Panc1 (cell line): ENCODE measurements around the gene VPS16. TPM values are rescaled to one million over a fixed set of nuclear protein-coding genes. Genes with fewer than 3 reads are reported as not detected.
A peak's percentile ranks its signal among the peaks of the same experiment; 100 is the strongest.

ENCODE experiments used
- ATAC-seq: fragments of 200-7000 bp; cut with Tn5 transposase; 2 replicates; pipeline ENCODE4 v1.9.1; 2020; ENCODE audit warnings: mild to moderate bottlenecking, moderate library complexity
- BruUV-seq: library from RNA; stranded (reverse); fragments of 400-500 nt; replicated peaks from 2 replicates; lab custom pipeline; 2021; lab: Mats Ljungman, UMichigan
- CTCF ChIA-PET: fragments of 300-600 bp; sonication (Branson Sonifier 250); formaldehyde crosslinking; loops from one replicate; lab custom pipeline; 2022; ENCODE audit warnings: antibody characterized with exemption; lab: Charles Lee
- POLR2A ChIA-PET: fragments of 300-600 bp; sonication (Branson Sonifier 250); formaldehyde crosslinking; loops from one replicate; lab custom pipeline; 2022; ENCODE audit warnings: antibody characterized with exemption; lab: Charles Lee
- DNase-seq: peaks from one replicate; pipeline ENCODE4 v3.0.0-alpha.2; 2010; ENCODE audit warnings: low read depth, low spot score
- H3K27ac ChIP-seq: 2 replicates; pipeline ENCODE4 v1.5.1; 2011; ENCODE audit warnings: mild to moderate bottlenecking, low read length, inconsistent platforms
- H3K27me3 ChIP-seq: fragments of 200-500 bp; sonication (Bioruptor generic); 2 replicates; pipeline ENCODE4 v1.6.0; 2014; ENCODE audit warnings: low read length, inconsistent platforms; ENCODE audit not compliant: control insufficient read depth, insufficient read depth
- H3K36me3 ChIP-seq: fragments of 200-500 bp; sonication (Bioruptor generic); 2 replicates; pipeline ENCODE4 v1.5.1; 2014; ENCODE audit warnings: inconsistent platforms, mild to moderate bottlenecking, low read length, moderate library complexity; ENCODE audit not compliant: control insufficient read depth, insufficient read depth
- H3K4me1 ChIP-seq: 2 replicates; pipeline ENCODE4 v1.5.1; 2011; ENCODE audit warnings: inconsistent platforms, mild to moderate bottlenecking, low read length, moderate library complexity; ENCODE audit not compliant: control insufficient read depth, insufficient read depth
- H3K4me3 ChIP-seq, 2 experiments: 2 replicates each; pipeline ENCODE4 v1.5.1; 2011 to 2012; ENCODE audit warnings: low read depth in 2 of 2, low read length in 2 of 2, mild to moderate bottlenecking in 2 of 2, inconsistent platforms in 1 of 2, moderate library complexity in 1 of 2
- H3K9me3 ChIP-seq: fragments of 200-500 bp; sonication (Bioruptor generic); 2 replicates; pipeline ENCODE4 v1.5.1; 2014; ENCODE audit warnings: low read depth, mild to moderate bottlenecking, inconsistent platforms, low read length, moderate library complexity; ENCODE audit not compliant: control insufficient read depth, insufficient read depth
- POLR2AphosphoS5 ChIP-seq: IDR thresholded peaks from 2 replicates; pipeline ENCODE4 v1.6.1; 2012; ENCODE audit warnings: mild to moderate bottlenecking, low read depth, low read length, moderate library complexity
- REST ChIP-seq, 2 experiments: IDR thresholded peaks; 2 replicates each; pipeline ENCODE4 v1.6.1; 2011 to 2012; ENCODE audit warnings: low read depth in 2 of 2, control low read depth in 1 of 2, low read length in 1 of 2, mild to moderate bottlenecking in 1 of 2, moderate library complexity in 1 of 2; ENCODE audit not compliant: insufficient read depth in 1 of 2
- SIN3A ChIP-seq: IDR thresholded peaks from 2 replicates; pipeline ENCODE4 v1.6.1; 2012; ENCODE audit warnings: low read depth, mild to moderate bottlenecking, low read length, moderate library complexity, borderline replicate concordance; ENCODE audit not compliant: insufficient read depth
- TCF7L2 ChIP-seq: IDR thresholded peaks from 2 replicates; pipeline ENCODE4 v1.6.1; 2011; ENCODE audit warnings: mild to moderate bottlenecking, low read depth, low read length, inconsistent platforms
- in situ Hi-C: cut with HindIII; loops from 2 replicates; pipeline ENCODE4 v1.10.0; 2016; ENCODE audit warnings: low sequenced_read_pairs, low pct_unique_long_range_greater_than_20kb
- intact Hi-C: fragments of 100-400 bp; cut with micrococcal nuclease; formaldehyde crosslinking; loops from one replicate; pipeline ENCODE4 v1.10.0; 2022; ENCODE audit not compliant: unreplicated experiment
- total RNA-seq: library from RNA; stranded (reverse); gene quantifications from one replicate; pipeline ENCODE4 v1.2.1, GENCODE V29; 2021; ENCODE audit not compliant: unreplicated experiment
- TF ChIP-seq, protein P1 (sequence below): fragments of 450-650 bp; IDR thresholded peaks from 2 replicates; pipeline ENCODE4 v1.5.1; 2017; ENCODE audit warnings: mild to moderate bottlenecking

The VPS16 gene
- total RNA-seq, 1 experiment from 2014 or later = 35.3 TPM

- Histone ChIP-seq H3K36me3 (no peaks in the 10 kb centered on the region), H3K9me3 (no peaks in the 10 kb centered on the region), H3K4me1 (no peaks in the 10 kb centered on the region), H3K27me3 (peaks cover 3% of the 10 kb centered on the region; the same call in 1 of the 2 replicates), H3K4me3 (no peak overlapping the region), H3K27ac (no peak overlapping the region)
- intact Hi-C loops (no loop called here), in situ Hi-C loops (no loop called here)
- ATAC-seq (peak; percentile 59), DNase-seq (no peak)
- TF ChIP-seq SIN3A = no peak
- TF ChIP-seq REST (IDR thresholded peaks at IDR 0.05; ENCODE audit: insufficient read depth in 1 of 2, low read depth in 2 of 2, low read length in 1 of 2) = no peak
- TF ChIP-seq TCF7L2 = no peak
- TF ChIP-seq POLR2AphosphoS5 = no peak
- TF ChIP-seq, protein P1, sequence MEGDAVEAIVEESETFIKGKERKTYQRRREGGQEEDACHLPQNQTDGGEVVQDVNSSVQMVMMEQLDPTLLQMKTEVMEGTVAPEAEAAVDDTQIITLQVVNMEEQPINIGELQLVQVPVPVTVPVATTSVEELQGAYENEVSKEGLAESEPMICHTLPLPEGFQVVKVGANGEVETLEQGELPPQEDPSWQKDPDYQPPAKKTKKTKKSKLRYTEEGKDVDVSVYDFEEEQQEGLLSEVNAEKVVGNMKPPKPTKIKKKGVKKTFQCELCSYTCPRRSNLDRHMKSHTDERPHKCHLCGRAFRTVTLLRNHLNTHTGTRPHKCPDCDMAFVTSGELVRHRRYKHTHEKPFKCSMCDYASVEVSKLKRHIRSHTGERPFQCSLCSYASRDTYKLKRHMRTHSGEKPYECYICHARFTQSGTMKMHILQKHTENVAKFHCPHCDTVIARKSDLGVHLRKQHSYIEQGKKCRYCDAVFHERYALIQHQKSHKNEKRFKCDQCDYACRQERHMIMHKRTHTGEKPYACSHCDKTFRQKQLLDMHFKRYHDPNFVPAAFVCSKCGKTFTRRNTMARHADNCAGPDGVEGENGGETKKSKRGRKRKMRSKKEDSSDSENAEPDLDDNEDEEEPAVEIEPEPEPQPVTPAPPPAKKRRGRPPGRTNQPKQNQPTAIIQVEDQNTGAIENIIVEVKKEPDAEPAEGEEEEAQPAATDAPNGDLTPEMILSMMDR = no peak
- ChIA-PET POLR2A (interaction anchor here (0.6 to 0.7 kb wide), 2 partner anchors 9 to 179 kb away, joined by 3 read pairs; no protein-coding TSS in a partner anchor), CTCF (no interaction called here)
- no TSS peak for BruUV-seq
Measured at GRCh38 chr20:2820896-2821869, 19.4 kb upstream of the VPS16 start.

DNA sequence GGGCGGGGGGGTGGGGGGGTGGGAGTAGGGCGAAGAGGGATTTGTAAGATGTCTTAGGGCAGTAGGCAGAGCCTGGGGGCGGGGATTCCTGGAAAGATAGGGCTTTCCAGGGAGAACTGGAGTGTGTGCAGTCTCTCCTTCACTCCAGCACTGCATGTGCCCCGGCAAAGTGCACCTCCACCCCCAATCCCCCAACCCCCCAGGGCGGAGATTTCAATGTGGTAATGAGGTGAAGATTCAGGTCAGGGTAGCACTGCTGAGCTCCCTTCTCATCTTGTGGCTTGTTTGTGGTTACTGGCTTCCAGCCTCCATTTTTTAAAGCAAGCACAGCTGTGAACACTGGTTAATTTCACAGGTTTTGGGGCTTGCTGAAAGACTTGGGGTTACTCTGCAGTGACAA is 18.5 kb upstream of the VPS16 start:
- in situ Hi-C loops (no loop called here), intact Hi-C loops (no loop called here)
- Histone ChIP-seq H3K36me3 (no peaks in the 10 kb centered on the region), H3K27ac (no peak overlapping the region), H3K4me1 (no peaks in the 10 kb centered on the region), H3K27me3 (peaks cover 7% of the 10 kb centered on the region; the same call in 1 of the 2 replicates), H3K9me3 (no peaks in the 10 kb centered on the region), H3K4me3 (no peak overlapping the region)
- TF ChIP-seq POLR2AphosphoS5 = no peak
- CTCF ChIA-PET = no interaction called here
- POLR2A ChIA-PET = interaction anchor here (0.7 kb wide), 1 partner anchor 180 kb away, joined by 3 read pairs; no protein-coding TSS in a partner anchor
- BruUV-seq = no TSS peak
- ATAC-seq (no peak; the same call in 1 of the 2 replicates), DNase-seq (no peak)

DNA sequence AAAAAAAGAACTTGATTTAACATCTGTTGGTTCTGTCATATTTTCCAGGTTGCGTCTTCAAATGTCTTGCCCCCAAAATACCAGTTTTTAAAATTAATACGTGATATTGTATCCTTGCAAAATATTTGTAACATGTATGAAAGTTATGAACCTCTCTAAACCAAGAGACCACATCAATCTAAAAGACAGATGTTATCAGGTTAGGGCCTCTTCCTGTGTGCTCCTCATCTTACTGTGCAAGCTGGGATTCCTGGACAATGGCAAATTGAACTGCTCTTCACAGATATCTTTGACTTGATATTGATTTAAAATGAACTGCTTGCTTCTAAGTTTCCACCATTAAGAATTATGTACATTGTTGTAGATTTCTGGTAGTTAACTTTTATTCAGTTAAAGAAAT is 14.8 kb upstream of the VPS16 start:
- intact Hi-C loops = no loop called here
- POLR2A ChIA-PET = no interaction called here

More for the DNA sequence above, 14.8 kb upstream of the VPS16 start:
- ATAC-seq (no peak), DNase-seq (no peak)
- CTCF ChIA-PET = no interaction called here
- BruUV-seq = no TSS peak
- H3K4me3 ChIP-seq = no peak overlapping the region
- no peaks in the 10 kb centered on the region for H3K36me3 ChIP-seq
- in situ Hi-C loops = no loop called here
- H3K4me1 ChIP-seq = no peaks in the 10 kb centered on the region
- TF ChIP-seq SIN3A = no peak
- no peak for TF ChIP-seq REST (IDR thresholded peaks at IDR 0.05; ENCODE audit: insufficient read depth in 1 of 2, low read depth in 2 of 2, low read length in 1 of 2)
- TF ChIP-seq POLR2AphosphoS5 = no peak
- TF ChIP-seq, protein P1 = no peak
- TF ChIP-seq TCF7L2 = no peak
- H3K9me3 ChIP-seq = no peaks in the 10 kb centered on the region
- H3K27ac ChIP-seq = no peak overlapping the region
- peaks cover 11% of the 10 kb centered on the region; the same call in 1 of the 2 replicates for H3K27me3 ChIP-seq
